WERI-Rb-1 (cell line): ENCODE measurements around the gene SPON1.
"Not testable (repeated sequence)": the region's sequence is repeated elsewhere in the genome, so short reads cannot be mapped to it uniquely, and the experiment has no call there.

Experiments
- DNase-seq: peaks from one replicate; pipeline ENCODE4 v3.0.0-alpha.2; 2020
- H3K27ac ChIP-seq: fragments of 250-450 bp; sonication (Bioruptor Pico); 2 replicates; pipeline ENCODE4 v1.5.1; 2020; ENCODE audit warnings: mild to moderate bottlenecking, moderate library complexity
- H3K27me3 ChIP-seq: fragments of 250-450 bp; sonication (Bioruptor Pico); 2 replicates; pipeline ENCODE4 v1.5.1; 2021; ENCODE audit warnings: mild to moderate bottlenecking, low read depth, moderate library complexity; ENCODE audit not compliant: insufficient read depth, severe bottlenecking
- H3K36me3 ChIP-seq: fragments of 250-450 bp; sonication (Bioruptor Pico); 2 replicates; pipeline ENCODE4 v1.5.1; 2020; ENCODE audit warnings: mild to moderate bottlenecking, moderate library complexity
- H3K4me3 ChIP-seq: 2 replicates; pipeline ENCODE4 v1.5.1; 2011; ENCODE audit warnings: low read depth, mild to moderate bottlenecking, control low read depth, low read length
- H3K9me3 ChIP-seq: fragments of 250-450 bp; sonication (Bioruptor Pico); 2 replicates; pipeline ENCODE4 v1.5.1; 2021; ENCODE audit warnings: mild to moderate bottlenecking, moderate library complexity; ENCODE audit not compliant: severe bottlenecking
- CTCF ChIP-seq: IDR thresholded peaks from 2 replicates; pipeline ENCODE4 v1.5.1; 2011; ENCODE audit warnings: low read depth, mild to moderate bottlenecking, control low read depth, inconsistent platforms, low read length

The SPON1 gene

GRCh38 chr11:14248580-14248981, 286.1 kb downstream of the SPON1 start:
- Histone ChIP-seq H3K27me3 (peaks cover 13% of the 10 kb centered on the region), H3K36me3 (no peaks in the 10 kb centered on the region), H3K4me3 (no peak overlapping the region), H3K9me3 (no peaks in the 10 kb centered on the region), H3K27ac (no peak overlapping the region)
- peak; percentile 46 for TF ChIP-seq CTCF
- DNase-seq: peak; percentile 26

- no peak overlapping the region for H3K27ac ChIP-seq
- H3K36me3 ChIP-seq: no peaks in the 10 kb centered on the region
- H3K4me3 ChIP-seq: no peak overlapping the region
- DNase-seq: peak; percentile 60
- H3K27me3 ChIP-seq: peaks cover 10% of the 10 kb centered on the region
- peak; percentile 67 for TF ChIP-seq CTCF
- H3K9me3 ChIP-seq: no peaks in the 10 kb centered on the region
Observed at GRCh38 chr11:14249121-14249963, 286.8 kb downstream of the SPON1 start.

GRCh38 chr11:14251754-14252153, 289.2 kb downstream of the SPON1 start:
- H3K27ac ChIP-seq: no peak overlapping the region
- no peak for TF ChIP-seq CTCF
- no peak overlapping the region for H3K4me3 ChIP-seq
- H3K27me3 ChIP-seq: peaks cover 6% of the 10 kb centered on the region
- H3K9me3 ChIP-seq: no peaks in the 10 kb centered on the region
- no peak for DNase-seq
- no peaks in the 10 kb centered on the region for H3K36me3 ChIP-seq

- not testable (repeated sequence) for DNase-seq, H3K27ac ChIP-seq, H3K9me3 ChIP-seq, H3K36me3 ChIP-seq, H3K27me3 ChIP-seq, H3K4me3 ChIP-seq
Observed at GRCh38 chr11:14252501-14252900, 290.0 kb downstream of the SPON1 start.

GRCh38 chr11:14253421-14253820, 290.9 kb downstream of the SPON1 start:
- Histone ChIP-seq H3K36me3 (no peaks in the 10 kb centered on the region), H3K9me3 (no peaks in the 10 kb centered on the region), H3K27ac (no peak overlapping the region), H3K27me3 (peaks cover 3% of the 10 kb centered on the region), H3K4me3 (no peak overlapping the region)
- no peak for DNase-seq
- no peak for TF ChIP-seq CTCF

GRCh38 chr11:14253840-14254239, 291.3 kb downstream of the SPON1 start:
- no peak for TF ChIP-seq CTCF
- DNase-seq: no peak
- Histone ChIP-seq H3K27ac (no peak overlapping the region), H3K4me3 (no peak overlapping the region), H3K36me3 (no peaks in the 10 kb centered on the region), H3K27me3 (peaks cover 3% of the 10 kb centered on the region), H3K9me3 (no peaks in the 10 kb centered on the region)
